SK-N-MC (cell line): Measurements from ENCODE around the gene CDH23.

Experiments
- EZH2 ChIP-seq: fragments of 200-600 bp; sonication (generic); IDR thresholded peaks from one replicate; pipeline ENCODE4 v1.6.1; 2017; ENCODE audit warnings: antibody characterized with exemption
- FOXP2 ChIP-seq: optimal IDR thresholded peaks from 2 replicates; pipeline ENCODE3; 2011; ENCODE audit warnings: mild to moderate bottlenecking, moderate library complexity; ENCODE audit not compliant: insufficient read depth; ENCODE audit errors: extremely low read length, control extremely low read depth
- POLR2AphosphoS5 ChIP-seq: IDR thresholded peaks from 2 replicates; pipeline ENCODE4 v1.6.1; 2012; ENCODE audit warnings: mild to moderate bottlenecking, low read depth, low read length, borderline replicate concordance

- TF ChIP-seq POLR2AphosphoS5 (no peak), EZH2 (no peak), FOXP2 (no peak)
Measured at GRCh38 chr10:71467569-71468362, 71.0 kb downstream of the CDH23 start.
